Stimulated activated CD8-positive, alpha-beta memory T cell treated with anti-CD3 and anti-CD28 coated beads, Interleukin-15, amount 100 ng/mL, for 1 hour (primary cell): Measurements from ENCODE around the gene TDRD12.

Source experiments
- DNase-seq: peaks from one replicate; pipeline ENCODE4 v3.0.0-alpha.2; 2020; ENCODE audit warnings: low read depth

TDRD12 gene

DNA sequence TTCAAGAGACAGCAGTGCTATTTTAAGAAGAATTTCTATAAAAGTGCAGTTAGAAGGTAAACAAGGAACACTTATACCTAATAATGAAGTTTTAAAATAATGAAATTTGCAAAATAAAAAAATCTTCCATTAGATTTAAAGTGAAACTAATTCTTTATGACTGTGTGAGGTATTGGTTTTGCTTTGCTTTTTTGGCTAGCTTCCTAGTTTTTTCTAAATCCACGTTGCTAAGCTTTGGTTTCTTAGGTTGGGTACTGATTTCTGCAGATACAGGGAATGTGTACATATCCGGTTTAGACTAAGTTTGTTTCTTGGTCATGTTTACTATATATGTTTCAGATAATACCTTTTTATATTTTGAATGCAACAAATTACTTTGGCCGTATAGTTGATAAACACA is 90.2 kb downstream of the TDRD12 start:
- DNase-seq, result no peak

- no peak for DNase-seq
Observed at GRCh38 chr19:32810452-32810851, 90.9 kb downstream of the TDRD12 start.

- DNase-seq, result no peak
Observed at GRCh38 chr19:32811151-32811550, 91.6 kb downstream of the TDRD12 start.

DNA sequence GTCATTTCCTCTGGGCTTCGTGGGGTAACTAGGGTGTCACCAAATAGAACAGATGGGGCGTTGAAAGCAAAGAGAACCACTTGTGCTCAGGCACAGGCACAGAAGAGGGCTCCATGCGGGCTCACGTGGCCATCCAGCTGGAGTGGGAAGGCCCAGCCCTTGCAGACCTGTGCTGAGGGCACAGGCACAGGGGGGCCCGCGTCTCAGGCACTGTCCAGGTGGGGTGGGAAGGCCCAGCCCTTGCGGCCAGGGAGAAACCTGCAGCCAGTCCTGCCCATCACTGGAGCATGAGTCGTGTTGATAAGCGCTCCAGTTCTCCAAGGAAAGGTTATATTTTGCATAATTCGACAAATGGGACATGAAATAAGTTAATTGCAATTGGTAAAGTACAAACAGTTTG is 92.5 kb downstream of the TDRD12 start:
- DNase-seq, result no peak

- no peak for DNase-seq
Observed at GRCh38 chr19:32812571-32812970, 93.0 kb downstream of the TDRD12 start.

GRCh38 chr19:32813862-32814425 is 94.4 kb downstream of the TDRD12 start:
- no peak for DNase-seq

DNA sequence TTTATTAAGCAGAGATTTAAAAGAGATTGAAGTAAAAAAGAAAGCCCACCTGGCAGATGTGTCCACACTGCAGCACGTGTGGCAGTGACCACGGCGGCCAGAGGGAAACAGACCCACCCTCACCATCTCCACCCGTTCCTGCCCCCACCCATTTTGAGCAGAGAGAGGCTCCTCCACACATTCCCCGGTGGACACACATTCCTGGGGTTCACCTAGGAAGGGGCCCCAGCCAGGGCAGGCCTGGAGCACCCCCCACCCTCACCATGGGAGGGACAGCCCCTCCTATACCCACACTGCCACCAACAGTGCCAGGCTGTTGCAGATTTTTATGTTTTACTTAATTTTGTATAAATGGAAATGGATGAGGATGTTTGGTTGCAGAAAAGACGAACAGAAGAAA is 95.1 kb downstream of the TDRD12 start:
- no peak for DNase-seq

GRCh38 chr19:32816555-32817099 is 97.1 kb downstream of the TDRD12 start:
- no peak for DNase-seq

- no peak for DNase-seq
Observed at GRCh38 chr19:32817569-32818476, 98.3 kb downstream of the TDRD12 start.

DNA sequence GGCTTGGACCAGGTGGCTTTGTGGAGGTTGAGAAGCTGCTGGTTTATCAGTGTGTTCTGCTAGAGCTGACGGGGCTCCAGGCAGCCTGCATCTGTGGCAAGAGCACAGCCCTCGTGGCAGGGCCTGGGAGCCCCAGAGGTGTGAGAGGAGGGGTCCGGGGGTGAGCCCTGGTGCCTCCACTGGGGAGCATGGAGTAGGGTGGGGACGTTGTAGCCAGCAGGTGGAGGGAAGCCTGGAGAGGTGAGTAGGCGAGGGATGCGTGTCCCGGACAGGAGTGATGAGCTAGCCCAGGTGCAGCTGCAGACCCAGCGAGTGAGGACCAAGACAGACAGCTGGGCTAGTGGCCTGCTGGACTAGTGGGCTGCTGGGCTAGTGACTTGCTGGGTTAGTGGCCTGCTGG is 99.0 kb downstream of the TDRD12 start:
- DNase-seq, result no peak

- no peak for DNase-seq
Observed at GRCh38 chr19:32819419-32820400, 100.1 kb downstream of the TDRD12 start.

- no peak for DNase-seq
Observed at GRCh38 chr19:32822916-32823746, 103.6 kb downstream of the TDRD12 start.

DNA sequence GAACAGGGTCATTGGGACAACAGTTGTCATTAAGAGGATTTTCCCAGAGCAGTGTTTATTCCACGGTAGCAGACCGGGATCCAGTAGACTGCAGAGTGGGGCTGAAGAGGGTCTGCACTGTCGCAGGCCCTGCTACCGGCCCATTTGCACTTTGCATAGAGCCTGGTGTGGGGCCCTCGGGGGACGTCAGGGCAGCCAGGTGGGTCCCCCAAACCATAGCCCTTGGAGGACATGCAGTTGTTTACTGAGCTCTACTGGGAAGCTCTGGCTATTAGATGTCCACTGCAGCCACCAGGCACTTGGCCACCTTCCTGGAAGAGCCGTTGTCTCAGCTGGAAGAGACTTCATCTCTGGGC is 104.2 kb downstream of the TDRD12 start:
- DNase-seq, result no peak

DNA sequence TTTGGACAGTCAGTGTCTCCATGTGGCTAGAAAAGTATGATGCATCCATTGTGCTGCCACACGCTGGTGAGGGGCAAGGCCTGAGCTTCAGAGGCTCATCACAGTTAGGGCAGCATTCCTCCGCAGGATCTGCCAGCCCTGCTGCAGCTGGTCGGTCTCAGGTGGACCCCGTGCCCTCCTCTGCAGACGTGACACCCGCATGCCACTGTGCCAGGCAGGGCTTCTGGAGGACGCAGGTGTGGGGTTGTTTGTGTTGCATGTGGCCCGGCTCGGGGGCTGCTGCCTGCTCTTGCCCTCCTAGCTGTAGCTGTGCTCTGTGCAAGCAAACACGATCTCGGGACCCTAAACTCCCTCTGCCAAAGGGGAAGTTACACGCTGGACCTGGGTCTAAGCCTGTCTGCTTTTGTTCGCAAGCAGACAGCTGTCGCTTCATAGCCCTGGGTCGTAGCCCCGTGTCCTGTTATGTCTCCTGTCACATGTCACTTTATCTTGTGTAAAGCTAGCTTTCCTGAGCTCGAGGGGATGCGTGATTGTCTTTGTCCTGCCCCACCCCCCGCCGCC is 104.7 kb downstream of the TDRD12 start:
- no peak for DNase-seq

DNA sequence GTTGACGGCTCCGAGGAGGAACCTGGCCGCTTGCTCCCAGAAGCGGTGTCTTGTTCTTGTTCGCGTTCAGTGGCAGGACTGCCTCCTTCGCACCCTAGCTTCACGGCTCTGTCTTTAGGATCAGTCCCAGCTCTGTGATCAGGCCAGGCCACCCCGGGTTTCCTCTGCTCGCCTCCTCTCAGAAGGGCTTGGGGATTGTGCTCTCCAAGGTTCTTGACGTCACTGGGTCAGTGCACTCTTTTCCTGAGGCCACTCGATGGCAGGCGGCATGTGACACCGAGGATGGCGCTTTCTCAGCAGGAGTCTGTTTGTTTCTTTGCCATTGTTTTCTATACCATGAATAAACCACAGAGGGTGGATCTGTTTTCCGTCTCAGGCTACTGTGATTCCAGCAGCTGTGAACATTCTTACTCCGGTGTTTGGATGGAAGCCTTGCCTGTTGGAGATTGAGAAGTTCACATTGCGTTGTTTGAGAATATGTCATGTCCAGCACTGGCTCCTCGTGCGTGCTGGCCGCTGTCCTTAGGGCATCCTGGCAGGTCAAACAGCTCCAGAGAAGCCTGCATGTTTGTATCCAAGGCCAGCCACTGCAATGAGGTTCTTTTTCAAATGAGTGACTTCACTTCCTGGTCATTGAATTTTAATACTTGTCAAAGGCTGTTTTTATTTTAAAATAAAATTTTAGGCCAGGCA is 105.5 kb downstream of the TDRD12 start:
- no peak for DNase-seq

DNA sequence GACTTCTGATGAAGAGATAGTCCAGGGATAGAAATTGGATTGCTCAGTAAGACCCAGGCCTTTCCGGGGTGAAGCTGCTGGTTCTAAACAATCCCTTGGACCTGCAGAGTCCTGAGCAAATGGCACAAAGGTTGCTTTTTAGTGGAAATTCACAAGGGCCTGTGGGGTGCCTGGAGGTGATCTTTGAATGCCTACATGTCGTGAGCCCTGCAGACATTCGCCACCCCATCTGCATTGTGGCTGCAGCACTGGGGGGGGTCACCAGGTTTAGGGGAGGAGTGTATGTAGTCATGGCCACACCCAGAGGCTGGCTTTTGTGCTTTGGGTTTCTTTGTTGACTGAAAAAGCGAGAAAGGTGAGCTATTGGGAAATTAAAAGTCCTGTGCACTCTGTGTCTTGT is 108.6 kb downstream of the TDRD12 start:
- DNase-seq, result no peak

GRCh38 chr19:32828643-32829344 is 109.2 kb downstream of the TDRD12 start:
- DNase-seq, result no peak

DNA sequence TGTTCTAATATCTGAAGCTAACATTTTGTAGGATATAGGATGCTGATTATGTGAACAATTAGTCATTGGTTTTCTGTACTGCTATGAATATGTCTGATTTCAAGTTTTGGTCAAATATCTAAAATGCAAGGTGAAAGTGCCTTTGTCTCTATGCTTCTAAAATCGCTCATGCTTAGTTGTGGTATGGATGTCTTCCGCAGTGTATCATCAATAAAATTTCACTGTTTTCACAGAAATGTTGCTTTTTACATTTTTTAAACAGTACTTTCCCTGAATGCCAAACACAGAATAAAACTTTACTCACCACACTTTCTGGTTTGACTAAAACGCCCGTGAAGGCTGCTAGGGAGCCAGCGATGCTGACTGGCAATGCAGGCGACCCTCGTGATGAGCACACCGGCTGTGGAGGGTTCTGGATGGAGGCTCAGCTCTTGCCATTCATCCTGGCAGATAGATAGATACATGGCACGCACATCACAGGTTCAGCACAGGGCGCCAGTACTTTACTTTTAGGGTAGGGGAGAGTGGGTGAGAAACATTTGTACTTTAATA is 109.9 kb downstream of the TDRD12 start:
- DNase-seq, result no peak

- DNase-seq, result no peak
Observed at GRCh38 chr19:32830231-32831014, 110.9 kb downstream of the TDRD12 start.
